GM20000 (cell line): Measurements from ENCODE around the gene GASK1A.

ENCODE experiments used
- DNase-seq: peaks from one replicate; pipeline ENCODE4 v3.0.0; 2012; ENCODE audit warnings: low spot score
- CTCF ChIP-seq: IDR thresholded peaks from 2 replicates; pipeline ENCODE4 v1.5.1; 2012; ENCODE audit warnings: mild to moderate bottlenecking, control low read depth; ENCODE audit errors: extremely low read depth, missing control alignments

GASK1A gene

GRCh38 chr3:42946050-42946449, 33.1 kb upstream of the GASK1A start:
- no peak for TF ChIP-seq CTCF
- DNase-seq: no peak

GRCh38 chr3:42957573-42957972, 21.5 kb upstream of the GASK1A start:
- TF ChIP-seq CTCF: no peak
- no peak for DNase-seq

GRCh38 chr3:42960282-42960681, 18.8 kb upstream of the GASK1A start:
- no peak for TF ChIP-seq CTCF
- DNase-seq: no peak

- DNase-seq: no peak
- no peak for TF ChIP-seq CTCF
Observed at GRCh38 chr3:42960786-42961185, 18.3 kb upstream of the GASK1A start.

- TF ChIP-seq CTCF: peak; percentile 10
- DNase-seq: no peak
Observed at GRCh38 chr3:42961633-42962032, 17.5 kb upstream of the GASK1A start.

GRCh38 chr3:42963269-42963668, 15.8 kb upstream of the GASK1A start:
- no peak for TF ChIP-seq CTCF
- DNase-seq: no peak

GRCh38 chr3:42964266-42964665, 14.8 kb upstream of the GASK1A start:
- DNase-seq: no peak
- no peak for TF ChIP-seq CTCF
